DND-41 (cell line): ENCODE measurements around the gene FAM227B.

Experiments used
- CTCF ChIP-seq: IDR thresholded peaks from 2 replicates; pipeline ENCODE4 v1.5.1; 2012; ENCODE audit warnings: borderline replicate concordance, low read length, moderate library complexity, mild to moderate bottlenecking; ENCODE audit not compliant: poor library complexity, severe bottlenecking; ENCODE audit errors: extremely low read depth
- EZH2 ChIP-seq: IDR thresholded peaks from 3 replicates; pipeline ENCODE4 v1.6.1; 2012; ENCODE audit warnings: borderline replicate concordance, low read depth, mild to moderate bottlenecking, moderate library complexity, low read length, inconsistent platforms; ENCODE audit not compliant: severe bottlenecking

GRCh38 chr15:49290191-49290590 is 330.4 kb downstream of the FAM227B start:
- TF ChIP-seq CTCF (no peak), EZH2 (no peak)
